ENCODE results near the gene MGA. TPM values are rescaled to one million over a fixed set of nuclear protein-coding genes. Genes with fewer than 3 reads are reported as not detected.

MGA gene
- total RNA-seq, 2 donors from 2014 or later, result 58.5 to 62.6 TPM

DNA sequence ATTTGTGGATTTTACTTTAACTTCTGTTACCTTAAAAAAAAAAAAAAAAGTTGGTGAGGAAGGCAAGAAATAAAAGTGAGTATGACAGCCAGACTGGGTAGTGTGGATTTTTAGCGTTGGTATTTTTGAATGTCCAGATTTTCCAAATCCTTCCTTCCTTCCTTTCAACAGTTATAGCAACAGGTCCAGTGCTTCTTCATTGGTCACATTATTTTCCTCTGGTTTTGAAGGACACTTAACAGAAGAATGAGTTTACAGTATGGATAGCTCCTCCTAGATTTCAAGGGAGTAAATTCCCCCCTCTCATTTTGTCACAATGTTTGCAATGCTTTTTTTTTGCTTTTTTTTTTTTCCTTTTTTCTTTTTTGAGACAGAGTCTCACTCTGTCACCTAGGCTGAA, 120.5 kb downstream of the MGA start:
- Histone ChIP-seq H3K36me3 (ENCODE audit: control insufficient read depth, insufficient read depth, low read length) (no peaks in the 10 kb centered on the region), H3K4me1 (ENCODE audit: control insufficient read depth, insufficient read depth, low read length) (peaks cover 18% of the 10 kb centered on the region), H3K27me3 (ENCODE audit: control insufficient read depth, insufficient read depth, low read length, poor library complexity, severe bottlenecking) (no peaks in the 10 kb centered on the region), H3K27ac (ENCODE audit: low read depth, low read length) (no peak overlapping the region), H3K4me3 (ENCODE audit: low read length) (no peak overlapping the region), H3K9me3 (ENCODE audit: control insufficient read depth, low read length) (no peaks in the 10 kb centered on the region), H3K9ac (ENCODE audit: extremely low read depth, low read length, poor library complexity, severe bottlenecking) (no peak overlapping the region)
- H3K4me1 Mint-ChIP-seq, result peaks cover 43% of the 10 kb centered on the region
- no peaks in the 10 kb centered on the region for H3K36me3 Mint-ChIP-seq (ENCODE audit: low read depth)
- no peaks in the 10 kb centered on the region for H3K27me3 Mint-ChIP-seq (ENCODE audit: insufficient read depth)
- TF ChIP-seq, protein P1, sequence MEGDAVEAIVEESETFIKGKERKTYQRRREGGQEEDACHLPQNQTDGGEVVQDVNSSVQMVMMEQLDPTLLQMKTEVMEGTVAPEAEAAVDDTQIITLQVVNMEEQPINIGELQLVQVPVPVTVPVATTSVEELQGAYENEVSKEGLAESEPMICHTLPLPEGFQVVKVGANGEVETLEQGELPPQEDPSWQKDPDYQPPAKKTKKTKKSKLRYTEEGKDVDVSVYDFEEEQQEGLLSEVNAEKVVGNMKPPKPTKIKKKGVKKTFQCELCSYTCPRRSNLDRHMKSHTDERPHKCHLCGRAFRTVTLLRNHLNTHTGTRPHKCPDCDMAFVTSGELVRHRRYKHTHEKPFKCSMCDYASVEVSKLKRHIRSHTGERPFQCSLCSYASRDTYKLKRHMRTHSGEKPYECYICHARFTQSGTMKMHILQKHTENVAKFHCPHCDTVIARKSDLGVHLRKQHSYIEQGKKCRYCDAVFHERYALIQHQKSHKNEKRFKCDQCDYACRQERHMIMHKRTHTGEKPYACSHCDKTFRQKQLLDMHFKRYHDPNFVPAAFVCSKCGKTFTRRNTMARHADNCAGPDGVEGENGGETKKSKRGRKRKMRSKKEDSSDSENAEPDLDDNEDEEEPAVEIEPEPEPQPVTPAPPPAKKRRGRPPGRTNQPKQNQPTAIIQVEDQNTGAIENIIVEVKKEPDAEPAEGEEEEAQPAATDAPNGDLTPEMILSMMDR (conservative IDR thresholded peaks at IDR 0.05), result no peak
- H3K27ac Mint-ChIP-seq, result no peak overlapping the region
- no peaks in the 10 kb centered on the region for H3K9me3 Mint-ChIP-seq
- DNase-seq, result no peak
- no CpG with 5 or more reads among the region's 1 CpG for WGBS, 2 experiments (ENCODE audit: insufficient coverage in 1 of 2, insufficient read length in 1 of 2)
- H3K4me3 Mint-ChIP-seq, result no peak overlapping the region

DNA sequence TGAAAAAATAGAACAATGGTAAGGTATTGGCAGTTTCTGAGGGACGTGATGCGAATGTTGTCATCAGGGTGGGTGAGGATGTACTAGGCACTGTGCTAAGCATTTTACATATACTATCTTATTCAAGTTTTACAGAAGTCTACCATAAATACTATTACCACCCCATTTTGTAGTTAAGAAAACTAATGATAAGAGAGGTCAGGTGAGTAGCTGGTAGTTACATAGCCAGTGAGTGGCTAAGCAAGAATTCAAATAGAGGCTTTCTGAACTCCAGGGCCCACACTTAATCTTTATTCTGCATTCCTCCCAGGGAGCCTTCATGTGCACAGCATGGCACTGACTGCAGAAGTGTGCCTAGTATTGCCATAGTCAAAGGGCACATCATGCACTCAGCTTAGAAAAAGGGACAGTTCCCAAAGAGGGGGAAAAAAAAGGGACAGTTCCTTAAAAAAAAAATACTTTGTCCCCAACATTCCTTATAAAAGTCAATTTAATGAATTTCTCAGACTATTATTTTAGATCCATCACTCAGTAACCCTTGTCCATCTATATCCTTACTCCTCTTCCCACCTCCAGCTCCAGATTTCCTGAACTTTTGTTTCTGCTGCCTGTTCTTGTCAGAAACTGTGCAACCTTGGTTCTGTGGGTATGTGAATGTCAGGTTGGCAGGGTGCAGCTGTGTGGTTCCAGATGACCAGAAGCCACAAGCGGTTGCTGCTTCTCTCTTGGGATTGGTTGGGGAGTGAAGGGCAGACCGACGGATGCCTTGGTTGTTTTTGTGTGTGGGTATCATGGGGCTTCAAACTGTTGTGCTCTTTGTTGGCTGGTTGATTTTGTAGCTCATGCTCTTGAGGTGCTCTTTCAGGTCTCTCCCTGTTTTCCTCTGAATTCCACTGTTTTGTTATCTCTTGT, 122.4 kb downstream of the MGA start:
- Mint-ChIP-seq H3K36me3 (ENCODE audit: low read depth) (no peaks in the 10 kb centered on the region), H3K4me3 (no peak overlapping the region)

DNA sequence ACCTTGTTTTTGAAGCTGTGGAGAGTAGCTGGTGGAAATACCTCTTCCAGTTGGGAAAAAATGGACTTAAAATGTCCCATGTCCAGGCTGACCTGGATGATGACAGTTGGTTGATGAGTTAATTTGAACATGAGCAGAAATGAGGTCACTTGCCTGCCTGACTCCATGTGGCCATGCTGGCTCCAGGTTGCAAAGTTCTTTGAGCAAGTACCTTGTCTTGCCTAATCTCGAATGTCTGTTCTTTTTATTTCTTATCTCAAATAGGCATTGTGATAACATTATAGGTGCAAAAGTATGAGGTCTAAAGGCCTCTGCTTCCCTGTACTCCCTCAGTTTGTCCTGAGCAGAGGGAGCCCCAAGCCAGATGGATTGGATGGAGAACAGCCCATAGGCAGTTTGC, 123.1 kb downstream of the MGA start:
- DNase-seq, result no peak
- no peaks in the 10 kb centered on the region for H3K27me3 Mint-ChIP-seq (ENCODE audit: insufficient read depth)
- TF ChIP-seq, protein P1 (conservative IDR thresholded peaks at IDR 0.05), result no peak
- peaks cover 18% of the 10 kb centered on the region for H3K4me1 ChIP-seq (ENCODE audit: control insufficient read depth, insufficient read depth, low read length)
- no peaks in the 10 kb centered on the region for H3K9me3 Mint-ChIP-seq
- peaks cover 35% of the 10 kb centered on the region for H3K4me1 Mint-ChIP-seq
- H3K36me3 ChIP-seq (ENCODE audit: control insufficient read depth, insufficient read depth, low read length), result no peaks in the 10 kb centered on the region
- no peak overlapping the region for H3K27ac ChIP-seq (ENCODE audit: low read depth, low read length)
- peak overlapping the region; percentile 44 for H3K27ac Mint-ChIP-seq
- H3K36me3 Mint-ChIP-seq (ENCODE audit: low read depth), result no peaks in the 10 kb centered on the region
- 80 to 94% methylated on average over 1 of the region's 1 CpG for WGBS, 2 experiments (ENCODE audit: insufficient coverage in 1 of 2, insufficient read length in 1 of 2)
- no peak overlapping the region for H3K4me3 Mint-ChIP-seq
- H3K27me3 ChIP-seq (ENCODE audit: control insufficient read depth, insufficient read depth, low read length, poor library complexity, severe bottlenecking), result no peaks in the 10 kb centered on the region
- no peak overlapping the region for H3K9ac ChIP-seq (ENCODE audit: extremely low read depth, low read length, poor library complexity, severe bottlenecking)
- H3K9me3 ChIP-seq (ENCODE audit: control insufficient read depth, low read length), result no peaks in the 10 kb centered on the region
- no peak overlapping the region for H3K4me3 ChIP-seq (ENCODE audit: low read length)

More for the DNA sequence above, 122.4 kb downstream of the MGA start:
- Histone ChIP-seq H3K9me3 (ENCODE audit: control insufficient read depth, low read length) (no peaks in the 10 kb centered on the region), H3K27ac (ENCODE audit: low read depth, low read length) (no peak overlapping the region), H3K4me3 (ENCODE audit: low read length) (no peak overlapping the region), H3K27me3 (ENCODE audit: control insufficient read depth, insufficient read depth, low read length, poor library complexity, severe bottlenecking) (no peaks in the 10 kb centered on the region), H3K36me3 (ENCODE audit: control insufficient read depth, insufficient read depth, low read length) (no peaks in the 10 kb centered on the region), H3K9ac (ENCODE audit: extremely low read depth, low read length, poor library complexity, severe bottlenecking) (no peak overlapping the region), H3K4me1 (ENCODE audit: control insufficient read depth, insufficient read depth, low read length) (peaks cover 18% of the 10 kb centered on the region)
- peak overlapping the region; percentile 44 for H3K27ac Mint-ChIP-seq
- H3K4me1 Mint-ChIP-seq, result peaks cover 41% of the 10 kb centered on the region
- H3K9me3 Mint-ChIP-seq, result no peaks in the 10 kb centered on the region
- no peak for DNase-seq
- WGBS, 2 experiments (ENCODE audit: insufficient coverage in 1 of 2, insufficient read length in 1 of 2), result 63 to 89% methylated on average over 1 to 4 of the region's 5 CpGs
- no peaks in the 10 kb centered on the region for H3K27me3 Mint-ChIP-seq (ENCODE audit: insufficient read depth)
- TF ChIP-seq, protein P1 (conservative IDR thresholded peaks at IDR 0.05), result no peak
